HG02623 (cell line): ENCODE results near the gene FAM227B.
"Not testable (repeated sequence)": the region's sequence is repeated elsewhere in the genome, so short reads cannot be mapped to it uniquely, and the experiment has no call there.

Experiments used
- ATAC-seq: cut with Tn5 transposase; IDR thresholded peaks from one replicate; pipeline ENCODE4 v1.9.1; 2021; ENCODE audit warnings: moderate library complexity; ENCODE audit not compliant: unreplicated experiment

The FAM227B gene

GRCh38 chr15:49612240-49612639 lies 8.4 kb downstream of the FAM227B start:
- ATAC-seq, result not testable (repeated sequence)

DNA sequence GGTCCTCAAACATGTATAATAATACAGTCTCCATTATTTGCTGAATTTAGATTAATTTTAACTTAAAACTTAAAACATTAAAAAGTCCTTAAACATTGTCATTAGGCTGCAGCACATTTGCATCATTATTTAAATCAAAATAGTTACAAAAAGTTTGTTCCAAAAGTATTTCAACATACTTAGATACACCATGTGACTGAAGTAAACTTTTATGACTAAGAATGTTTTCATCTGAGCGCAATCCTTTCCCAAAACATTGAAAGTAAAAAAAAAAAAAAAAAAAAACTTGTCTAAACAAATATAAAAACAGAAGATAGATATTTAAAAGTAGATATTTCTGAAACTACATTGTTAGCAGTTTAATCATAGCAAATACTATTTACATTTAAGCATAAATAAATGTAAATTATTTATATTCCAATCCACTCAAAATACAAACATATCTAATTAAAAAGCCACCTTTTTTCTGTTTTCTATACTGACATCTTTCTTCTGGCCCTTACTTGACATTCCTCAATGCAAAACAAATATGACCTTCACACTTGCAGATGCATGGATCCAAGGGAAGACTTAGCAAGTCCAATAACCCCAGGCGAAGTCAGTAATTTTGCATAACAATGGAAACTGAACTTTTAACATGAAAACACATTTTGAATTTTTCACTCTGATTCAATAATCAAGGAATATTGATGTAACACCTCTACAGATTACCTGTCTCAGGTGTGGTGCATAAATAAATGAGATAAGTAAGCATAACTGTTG lies 10.3 kb downstream of the FAM227B start:
- no peak for ATAC-seq

- no peak for ATAC-seq
Measured at GRCh38 chr15:49606594-49606993, 14.0 kb downstream of the FAM227B start.

- ATAC-seq, result no peak
Measured at GRCh38 chr15:49605588-49605987, 15.0 kb downstream of the FAM227B start.

- ATAC-seq, result no peak
Measured at GRCh38 chr15:49604625-49605409, 15.8 kb downstream of the FAM227B start.

DNA sequence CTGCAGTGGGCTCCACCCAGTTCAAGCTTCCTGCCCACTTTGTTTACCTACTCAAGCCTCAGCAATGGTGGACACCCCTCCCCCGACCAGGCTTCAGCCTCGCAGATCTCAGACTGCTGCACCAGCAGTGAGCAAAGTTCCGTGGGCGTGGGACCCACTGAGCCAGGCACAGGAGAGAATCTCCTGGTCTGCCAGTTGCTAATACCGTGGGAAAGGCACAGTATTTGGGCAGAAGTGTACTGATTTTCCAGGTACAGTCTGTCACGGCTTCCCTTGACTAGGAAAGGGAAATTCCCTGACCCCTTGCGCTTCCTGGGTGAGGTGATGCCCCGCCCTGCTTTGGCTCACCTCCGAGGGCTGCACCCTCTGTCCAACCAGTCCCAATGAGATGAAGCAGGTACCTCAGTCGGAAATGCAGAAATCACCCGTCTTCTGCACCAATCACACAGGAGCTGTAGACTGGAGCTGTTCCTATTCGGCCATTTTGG lies 27.7 kb downstream of the FAM227B start:
- not testable (repeated sequence) for ATAC-seq

- peak; percentile 81 for ATAC-seq
Measured at GRCh38 chr15:49589030-49589429, 31.6 kb downstream of the FAM227B start.

DNA sequence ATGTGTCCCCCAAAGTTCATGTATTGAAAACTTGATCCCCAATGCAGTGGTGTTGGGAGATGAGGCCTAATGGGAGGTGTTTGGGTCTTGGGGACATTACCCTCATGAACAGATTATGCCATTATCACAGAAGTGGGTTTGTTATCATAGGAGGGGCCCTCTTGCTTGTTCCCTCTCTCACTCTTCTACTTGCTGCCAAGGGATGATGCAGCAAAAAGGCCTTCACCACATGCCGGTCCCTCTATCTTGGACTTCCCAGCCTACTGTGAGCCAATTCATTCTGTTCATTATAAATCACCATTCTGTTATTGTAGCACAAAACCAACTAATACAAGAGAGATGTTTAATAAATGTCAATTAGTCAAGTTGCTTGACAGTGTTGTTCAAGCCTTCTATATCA lies 47.2 kb downstream of the FAM227B start:
- no peak for ATAC-seq

GRCh38 chr15:49570672-49571071 lies 49.9 kb downstream of the FAM227B start:
- no peak for ATAC-seq

DNA sequence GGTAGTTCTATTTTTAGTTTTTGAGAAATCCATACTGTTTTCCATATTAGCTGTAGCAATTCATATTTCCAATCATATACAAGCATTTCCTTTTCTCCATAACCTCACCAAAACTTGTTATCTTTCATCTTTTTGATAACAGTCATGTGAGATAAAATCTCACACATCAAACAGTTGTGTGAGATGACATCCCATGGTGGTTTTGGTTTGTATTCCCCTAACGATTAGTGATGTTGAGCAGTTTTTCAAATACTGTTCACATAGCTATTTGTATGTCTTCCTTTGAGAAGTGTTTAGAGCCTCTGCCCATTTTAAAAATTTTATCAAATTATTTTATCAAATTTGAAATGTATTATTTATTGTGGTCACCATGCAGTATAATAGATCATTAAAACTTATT lies 50.4 kb downstream of the FAM227B start:
- ATAC-seq, result no peak

- ATAC-seq, result no peak
Measured at GRCh38 chr15:49560045-49560444, 60.6 kb downstream of the FAM227B start.

- no peak for ATAC-seq
Measured at GRCh38 chr15:49558929-49559328, 61.7 kb downstream of the FAM227B start.

GRCh38 chr15:49556437-49556836 lies 64.2 kb downstream of the FAM227B start:
- no peak for ATAC-seq

DNA sequence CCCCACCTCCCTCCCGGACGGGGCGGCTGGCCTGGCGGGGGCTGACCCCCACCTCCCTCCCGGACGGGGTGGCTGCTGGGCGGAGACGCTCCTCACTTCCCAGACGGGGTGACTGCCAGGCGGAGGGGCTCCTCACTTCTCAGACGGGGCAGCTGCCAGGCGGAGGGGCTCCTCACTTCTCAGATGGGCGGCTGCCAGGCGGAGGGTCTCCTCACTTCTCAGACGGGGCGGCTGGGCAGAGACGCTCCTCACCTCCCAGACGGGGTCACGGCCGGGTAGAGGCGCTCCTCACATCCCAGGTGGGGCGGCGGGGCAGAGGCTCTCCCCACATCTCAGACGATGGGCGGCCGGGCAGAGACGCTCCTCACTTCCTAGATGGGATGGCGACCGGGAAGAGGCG lies 70.3 kb downstream of the FAM227B start:
- not testable (repeated sequence) for ATAC-seq

DNA sequence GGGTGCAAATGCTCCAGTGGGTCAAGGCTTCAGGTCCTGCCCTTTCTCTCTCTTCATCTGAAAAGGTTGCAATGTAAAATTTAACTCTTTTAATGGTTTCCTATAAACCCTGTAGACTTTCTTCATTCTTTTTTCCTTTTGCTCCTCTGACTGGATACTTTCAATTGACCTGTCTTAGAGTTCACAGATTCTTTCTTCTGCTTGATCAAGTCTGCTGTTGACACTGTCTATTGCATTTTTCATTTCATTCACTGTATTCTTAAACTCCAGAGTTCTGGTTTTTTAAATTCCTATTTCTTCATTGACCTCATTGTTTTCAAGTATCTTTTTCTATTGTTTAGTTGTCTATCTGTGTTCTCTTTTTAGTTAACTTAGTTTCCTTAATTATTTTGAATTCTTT lies 82.1 kb downstream of the FAM227B start:
- ATAC-seq, result no peak

- ATAC-seq, result no peak
Measured at GRCh38 chr15:49530092-49530491, 90.5 kb downstream of the FAM227B start.

DNA sequence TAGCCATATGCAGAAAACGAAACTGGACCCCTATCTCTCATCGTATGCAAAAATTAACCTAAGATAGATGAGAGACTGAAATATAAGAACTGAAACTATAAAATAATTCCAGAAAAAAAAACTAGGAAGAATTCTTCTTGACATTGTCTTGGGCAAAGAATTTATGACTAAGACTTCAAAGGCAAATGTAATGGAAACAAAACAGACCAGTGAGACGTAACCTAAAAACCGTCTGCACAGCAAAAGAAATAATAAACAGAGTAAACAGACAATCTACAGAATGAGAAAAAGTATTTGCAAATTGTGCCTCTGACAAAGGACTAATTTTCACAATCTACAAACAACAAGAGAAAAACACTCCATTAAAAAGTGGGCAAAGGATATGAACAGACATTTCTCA lies 92.3 kb downstream of the FAM227B start:
- no peak for ATAC-seq

DNA sequence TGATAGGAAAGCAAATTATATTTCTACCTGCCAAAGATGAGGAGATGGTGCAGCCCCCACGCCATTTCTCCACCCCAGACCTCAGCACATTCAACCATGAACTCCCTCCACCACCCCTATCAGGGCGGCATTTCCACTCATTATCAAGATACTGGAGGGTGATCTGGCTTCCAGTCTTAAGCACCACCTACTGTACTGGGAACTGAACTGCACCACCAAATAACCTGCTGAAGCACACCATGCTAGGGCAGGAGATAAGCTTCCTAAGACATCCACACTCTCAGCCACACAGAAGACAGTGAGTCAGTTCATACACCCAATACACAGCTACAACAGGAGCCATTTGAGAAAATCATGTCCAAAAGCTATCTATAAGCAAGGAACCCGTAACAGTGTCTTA lies 98.8 kb downstream of the FAM227B start:
- ATAC-seq, result no peak

- ATAC-seq, result not testable (repeated sequence)
Measured at GRCh38 chr15:49512739-49513138, 107.9 kb downstream of the FAM227B start.

GRCh38 chr15:49507261-49507660 lies 113.4 kb downstream of the FAM227B start:
- no peak for ATAC-seq

- ATAC-seq, result no peak
Measured at GRCh38 chr15:49506341-49506740, 114.3 kb downstream of the FAM227B start.

GRCh38 chr15:49501586-49501985 lies 119.0 kb downstream of the FAM227B start:
- no peak for ATAC-seq
